Stimulated activated CD4-positive, alpha-beta T cell treated with anti-CD3 and anti-CD28 coated beads, Interleukin-2, amount 100 ng/mL, for 24 hours (primary cell): Measurements from ENCODE around the gene GBP1.
"Not testable (repeated sequence)": the region's sequence is repeated elsewhere in the genome, so short reads cannot be mapped to it uniquely, and the experiment has no call there.

Experiments
- DNase-seq, 2 donors: peaks; one replicate each; pipeline ENCODE4 v3.0.0-alpha.2; 2020

GBP1 gene, protein sequence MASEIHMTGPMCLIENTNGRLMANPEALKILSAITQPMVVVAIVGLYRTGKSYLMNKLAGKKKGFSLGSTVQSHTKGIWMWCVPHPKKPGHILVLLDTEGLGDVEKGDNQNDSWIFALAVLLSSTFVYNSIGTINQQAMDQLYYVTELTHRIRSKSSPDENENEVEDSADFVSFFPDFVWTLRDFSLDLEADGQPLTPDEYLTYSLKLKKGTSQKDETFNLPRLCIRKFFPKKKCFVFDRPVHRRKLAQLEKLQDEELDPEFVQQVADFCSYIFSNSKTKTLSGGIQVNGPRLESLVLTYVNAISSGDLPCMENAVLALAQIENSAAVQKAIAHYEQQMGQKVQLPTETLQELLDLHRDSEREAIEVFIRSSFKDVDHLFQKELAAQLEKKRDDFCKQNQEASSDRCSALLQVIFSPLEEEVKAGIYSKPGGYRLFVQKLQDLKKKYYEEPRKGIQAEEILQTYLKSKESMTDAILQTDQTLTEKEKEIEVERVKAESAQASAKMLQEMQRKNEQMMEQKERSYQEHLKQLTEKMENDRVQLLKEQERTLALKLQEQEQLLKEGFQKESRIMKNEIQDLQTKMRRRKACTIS

DNA sequence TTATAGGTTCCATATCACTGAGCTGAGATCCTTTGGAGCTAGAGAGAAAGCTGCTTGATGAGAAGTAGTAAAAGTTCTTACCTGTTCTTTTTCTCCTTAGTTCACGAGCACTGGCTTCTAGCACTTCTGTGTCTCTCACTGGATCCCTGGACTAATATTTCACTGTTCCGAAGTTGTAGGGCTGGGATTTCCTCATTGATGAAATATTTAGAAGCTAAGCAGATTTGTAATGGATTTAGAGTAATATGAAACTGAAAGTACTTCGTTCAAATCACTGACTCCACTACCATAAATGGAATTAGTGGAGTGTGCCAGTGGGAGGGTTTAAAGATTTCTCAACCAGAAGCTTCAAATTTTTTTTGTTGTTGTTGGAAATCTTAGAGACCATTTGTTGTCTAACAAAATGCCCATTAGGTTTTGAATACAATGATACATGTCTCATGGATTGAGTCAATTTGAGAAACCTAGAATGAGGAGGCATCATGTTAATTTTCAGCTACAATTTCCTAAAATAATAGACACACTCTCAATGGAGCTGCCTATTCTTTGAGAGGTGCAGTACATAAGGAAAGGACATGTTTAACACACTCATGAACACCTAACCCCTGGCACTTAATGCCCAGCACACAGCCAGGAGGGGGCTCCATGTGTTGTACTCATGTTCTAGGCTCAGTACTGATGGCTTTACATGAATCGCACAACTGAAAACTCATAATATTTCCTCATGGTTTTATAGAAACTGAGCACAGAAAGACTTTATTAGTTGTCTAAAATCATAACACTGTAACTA is at the start of gene GBP1:
Gene GBP1, minus strand, starts transcription at position 130 of the 790 bp plus-strand sequence. CDS start 1,974 bp downstream, outside the sequence.
- peak in 1 of 2 donors; percentile 34 for DNase-seq

GRCh38 chr1:89114662-89115061 is 49.7 kb upstream of the GBP1 start:
- DNase-seq = no peak

- no peak for DNase-seq
These were observed 48.0 kb upstream of the GBP1 start for GRCh38 chr1:89112871-89113613.

DNA sequence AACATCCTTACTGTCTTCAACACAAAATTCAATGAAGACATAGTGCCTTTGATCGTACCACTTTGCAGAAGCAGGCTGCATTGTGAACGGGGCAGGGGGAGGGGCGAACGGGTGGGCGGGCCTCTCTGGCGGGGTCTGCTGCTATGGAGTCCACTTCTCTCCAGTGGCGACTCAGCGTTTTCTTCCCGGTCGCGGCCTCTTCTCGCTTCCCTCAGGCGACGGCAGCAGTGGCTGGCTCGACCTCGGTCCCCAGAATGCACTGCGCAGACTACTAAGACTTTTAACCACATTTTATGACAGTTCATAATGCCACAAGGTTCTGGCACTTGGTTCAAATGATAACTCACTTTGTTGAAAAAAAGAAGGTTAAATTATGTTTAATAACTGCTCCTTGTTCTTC is 39.7 kb upstream of the GBP1 start:
- DNase-seq = no peak

DNA sequence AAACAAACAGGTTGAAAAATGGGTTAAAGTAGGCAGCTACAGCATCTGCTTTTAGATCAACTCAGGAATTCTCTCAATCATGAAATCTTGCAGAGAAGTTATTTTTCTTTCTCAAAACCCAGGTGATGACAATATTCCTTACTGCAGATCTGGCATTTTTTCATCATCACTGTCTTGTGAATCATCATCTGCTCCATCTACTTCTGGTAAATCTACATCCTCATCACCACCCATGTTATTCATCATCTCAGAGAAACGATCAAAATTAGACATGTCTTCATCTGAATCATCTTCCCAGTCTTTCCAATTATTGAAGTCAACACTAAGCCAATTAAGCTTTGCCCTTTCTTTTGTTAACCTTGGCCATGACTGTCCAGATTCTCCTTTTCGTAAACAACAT is 39.1 kb upstream of the GBP1 start:
- DNase-seq = no peak

GRCh38 chr1:89102021-89102420 is 37.0 kb upstream of the GBP1 start:
- DNase-seq = no peak

DNA sequence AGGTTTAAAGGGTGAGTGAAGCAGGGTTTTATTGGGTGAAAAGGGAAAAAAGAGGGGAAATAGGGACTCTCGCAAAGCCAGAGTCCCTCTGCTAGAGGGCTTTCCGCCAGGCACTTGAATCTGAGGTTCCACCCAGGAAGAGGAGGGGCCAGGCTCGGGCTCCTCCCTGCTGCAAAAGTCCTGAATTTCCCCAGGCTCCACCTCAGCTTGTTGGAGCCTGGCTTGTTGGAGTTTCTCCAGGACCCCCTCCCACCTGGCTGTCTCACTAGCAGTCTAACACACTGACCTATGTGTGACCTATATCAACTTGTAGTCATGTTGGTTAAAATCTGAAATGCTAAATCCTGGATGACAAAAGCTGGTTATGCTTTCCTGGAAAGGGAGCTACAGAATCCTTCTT is 35.4 kb upstream of the GBP1 start:
- DNase-seq = no peak

DNA sequence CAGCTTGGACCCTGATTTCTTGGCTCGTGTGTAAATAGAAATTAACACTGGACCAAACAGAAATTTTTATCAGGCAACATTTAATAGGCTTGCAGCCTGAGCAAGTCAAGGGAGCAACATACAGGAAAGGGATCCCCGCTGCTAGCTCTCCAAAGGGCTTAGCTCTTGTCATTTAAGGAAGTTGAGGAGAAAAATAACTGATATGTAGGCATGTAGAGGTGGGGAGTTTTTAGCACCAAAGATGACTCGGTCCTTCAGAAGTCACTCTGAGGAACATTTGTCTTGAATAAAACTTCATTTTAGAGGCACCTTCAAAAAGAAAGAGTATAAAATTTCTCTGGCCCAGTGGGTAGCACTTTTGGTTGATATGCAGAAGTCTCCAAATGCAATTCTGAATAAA is 33.8 kb upstream of the GBP1 start:
- DNase-seq = no peak

GRCh38 chr1:89095737-89096136 is 30.7 kb upstream of the GBP1 start:
- DNase-seq = no peak

DNA sequence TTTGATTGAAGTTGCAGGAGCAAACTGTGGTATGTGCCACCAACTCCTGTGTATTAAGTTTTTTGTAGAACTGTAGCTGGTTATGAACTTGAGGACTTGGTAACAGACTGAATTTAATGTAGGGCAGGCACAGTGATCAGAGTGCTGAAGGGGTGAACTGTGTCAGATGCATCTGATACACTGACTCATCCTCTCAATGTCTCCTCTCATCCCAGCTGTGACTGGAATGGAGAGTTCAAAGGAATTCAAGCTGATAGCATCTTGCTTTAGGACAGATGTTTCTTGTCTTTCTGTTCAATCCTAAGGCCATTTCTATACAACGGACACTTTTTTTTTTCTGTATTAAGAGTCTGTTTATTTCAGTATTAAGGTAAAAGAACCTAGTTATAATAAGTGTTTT is 25.0 kb upstream of the GBP1 start:
- DNase-seq = no peak

DNA sequence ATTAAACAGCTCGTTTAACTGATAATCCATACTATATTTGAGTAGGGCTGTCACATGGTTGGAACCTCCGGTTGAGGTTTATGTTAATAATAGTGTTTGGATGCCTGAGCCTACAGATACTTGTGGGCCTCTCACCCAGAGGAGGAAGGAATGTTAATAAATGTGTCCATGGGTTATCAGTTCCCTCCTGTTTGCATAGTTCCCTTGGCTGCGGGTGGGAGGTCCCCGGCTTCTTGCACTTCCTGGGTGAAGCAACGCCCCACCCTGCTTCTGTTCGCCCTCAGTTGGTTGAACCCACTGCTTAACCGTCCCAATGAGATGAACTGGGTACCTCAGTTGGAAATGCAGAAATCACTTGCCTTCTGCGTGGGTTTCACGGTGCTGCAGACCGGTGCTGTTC is 23.6 kb upstream of the GBP1 start:
- DNase-seq = no peak

- no peak for DNase-seq
These were observed 22.2 kb upstream of the GBP1 start for GRCh38 chr1:89087241-89087640.

DNA sequence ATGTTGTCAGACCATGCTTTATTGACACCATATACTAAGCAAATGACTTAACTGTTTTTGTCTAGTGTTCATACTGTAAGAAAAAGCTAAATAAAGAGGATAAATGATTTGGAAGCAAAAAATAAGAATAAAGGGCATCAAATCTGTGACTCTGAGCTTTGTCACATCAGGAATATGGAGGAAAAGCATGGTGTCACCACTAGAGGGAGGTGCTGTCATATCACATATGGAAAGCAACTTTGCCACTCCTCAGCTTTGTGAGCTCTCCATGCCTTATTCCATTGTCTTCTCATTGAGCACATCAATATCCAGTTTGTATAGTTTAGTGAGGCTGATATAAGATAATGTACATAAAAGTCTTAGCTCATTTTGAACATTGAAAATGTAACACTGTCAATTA is 20.8 kb upstream of the GBP1 start:
- DNase-seq = peak in 1 of 2 donors; percentile 59

GRCh38 chr1:89081005-89081404 is 16.0 kb upstream of the GBP1 start:
- DNase-seq = no peak

GRCh38 chr1:89080068-89080467 is 15.1 kb upstream of the GBP1 start:
- DNase-seq = not testable (repeated sequence)

- DNase-seq = not testable (repeated sequence)
These were observed 7.6 kb upstream of the GBP1 start for GRCh38 chr1:89072466-89073065.

- no peak for DNase-seq
These were observed 5.5 kb upstream of the GBP1 start for GRCh38 chr1:89070509-89070908.

DNA sequence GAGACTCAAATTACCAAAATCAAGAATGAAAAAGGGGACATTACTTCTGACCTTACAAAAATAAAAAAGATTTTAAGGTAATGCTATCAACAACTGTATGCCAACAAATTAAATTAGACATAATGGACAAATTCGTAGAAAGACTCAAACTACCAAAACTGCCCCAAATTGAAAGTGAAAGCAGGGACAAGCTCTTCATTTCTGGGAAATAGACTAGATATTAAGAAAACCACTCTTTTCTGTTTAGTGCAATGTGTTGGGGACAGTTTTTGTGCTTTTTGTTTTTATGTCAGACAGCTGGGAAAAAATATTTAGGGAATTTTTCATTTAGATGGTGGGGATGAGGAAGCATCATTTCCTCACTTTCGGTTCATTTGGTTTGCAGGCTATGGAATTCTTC is 4.9 kb upstream of the GBP1 start:
- no peak for DNase-seq

DNA sequence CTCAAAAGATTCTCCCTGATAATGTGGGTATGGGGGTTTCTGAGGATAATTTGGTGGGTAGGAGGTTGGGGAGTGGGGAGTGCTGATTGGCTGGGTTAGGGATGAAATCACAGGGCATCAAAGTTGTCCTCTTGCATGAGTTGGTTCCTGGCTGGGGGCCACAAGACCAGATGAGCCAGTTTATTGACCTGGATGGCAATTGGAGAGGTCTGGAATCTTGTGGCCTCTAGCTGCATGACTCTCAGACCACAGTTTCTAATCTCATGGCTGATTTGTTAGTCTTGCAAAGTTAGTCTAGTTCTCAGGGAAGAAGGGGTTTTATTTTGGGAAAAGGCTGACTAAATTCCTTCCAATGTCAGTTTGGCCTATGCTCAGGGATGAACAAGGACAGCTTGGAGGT is 3.3 kb upstream of the GBP1 start:
- no peak for DNase-seq

- no peak for DNase-seq
These were observed 376 bp downstream of the GBP1 start for GRCh38 chr1:89064632-89065031.

DNA sequence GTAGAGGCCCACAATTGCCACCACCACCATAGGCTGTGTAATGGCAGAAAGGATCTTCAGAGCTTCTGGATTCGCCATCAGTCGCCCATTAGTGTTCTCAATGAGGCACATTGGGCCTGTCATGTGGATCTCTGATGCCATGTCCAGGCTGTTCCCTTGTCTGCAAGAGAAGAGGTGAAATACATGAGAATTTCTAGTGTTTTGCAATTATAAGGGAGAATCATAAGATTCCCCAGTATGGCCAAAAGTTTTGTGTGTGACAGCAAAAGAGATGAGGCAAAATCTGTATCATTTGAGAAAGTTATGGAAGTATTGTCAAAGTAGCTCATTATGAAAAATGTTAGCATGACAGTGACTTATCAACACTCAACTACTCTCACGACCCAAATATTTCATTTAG is 1.9 kb downstream of the GBP1 start:
- no peak for DNase-seq

DNA sequence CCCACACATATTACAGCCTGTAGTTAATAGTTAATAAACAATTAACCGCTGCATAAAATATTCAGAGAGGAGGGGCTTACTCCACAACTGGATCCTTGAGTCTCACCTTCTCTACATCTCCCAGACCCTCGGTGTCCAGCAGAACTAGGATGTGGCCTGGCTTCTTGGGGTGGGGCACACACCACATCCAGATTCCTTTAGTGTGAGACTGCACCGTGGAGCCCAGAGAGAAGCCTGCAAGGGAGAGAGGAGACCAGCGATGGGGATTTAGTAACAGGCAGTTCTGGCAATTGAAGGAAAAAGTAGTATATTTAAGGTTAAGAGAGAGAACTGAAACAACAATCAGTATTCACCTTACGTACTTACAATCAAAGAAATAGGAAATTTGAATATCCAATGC is 4.9 kb downstream of the GBP1 start:
- no peak for DNase-seq

DNA sequence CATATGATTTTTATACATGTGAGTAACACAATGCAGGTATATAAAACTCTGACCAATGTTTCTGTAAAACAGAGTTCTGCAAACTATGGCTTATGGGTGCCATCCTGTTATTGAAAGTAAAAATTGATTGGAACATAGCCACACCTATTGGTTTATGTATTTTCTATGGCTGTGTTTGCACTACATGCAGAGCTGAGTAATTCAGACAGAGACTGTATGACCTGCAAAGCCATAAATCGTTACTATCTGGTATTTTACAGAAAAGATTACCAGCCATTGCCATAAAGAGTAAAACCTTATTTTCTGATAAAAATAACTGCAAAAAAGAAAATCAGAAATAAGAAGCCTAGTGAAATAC is 13.1 kb downstream of the GBP1 start:
- no peak for DNase-seq
